ENCODE measurements around the gene WDR35. TPM values are rescaled to one million over a fixed set of nuclear protein-coding genes. Genes with fewer than 3 reads are reported as not detected.

WDR35 gene
- total and polyA plus RNA-seq, 7 donors: 0.46 to 15.5 (median 7.2) TPM

DNA sequence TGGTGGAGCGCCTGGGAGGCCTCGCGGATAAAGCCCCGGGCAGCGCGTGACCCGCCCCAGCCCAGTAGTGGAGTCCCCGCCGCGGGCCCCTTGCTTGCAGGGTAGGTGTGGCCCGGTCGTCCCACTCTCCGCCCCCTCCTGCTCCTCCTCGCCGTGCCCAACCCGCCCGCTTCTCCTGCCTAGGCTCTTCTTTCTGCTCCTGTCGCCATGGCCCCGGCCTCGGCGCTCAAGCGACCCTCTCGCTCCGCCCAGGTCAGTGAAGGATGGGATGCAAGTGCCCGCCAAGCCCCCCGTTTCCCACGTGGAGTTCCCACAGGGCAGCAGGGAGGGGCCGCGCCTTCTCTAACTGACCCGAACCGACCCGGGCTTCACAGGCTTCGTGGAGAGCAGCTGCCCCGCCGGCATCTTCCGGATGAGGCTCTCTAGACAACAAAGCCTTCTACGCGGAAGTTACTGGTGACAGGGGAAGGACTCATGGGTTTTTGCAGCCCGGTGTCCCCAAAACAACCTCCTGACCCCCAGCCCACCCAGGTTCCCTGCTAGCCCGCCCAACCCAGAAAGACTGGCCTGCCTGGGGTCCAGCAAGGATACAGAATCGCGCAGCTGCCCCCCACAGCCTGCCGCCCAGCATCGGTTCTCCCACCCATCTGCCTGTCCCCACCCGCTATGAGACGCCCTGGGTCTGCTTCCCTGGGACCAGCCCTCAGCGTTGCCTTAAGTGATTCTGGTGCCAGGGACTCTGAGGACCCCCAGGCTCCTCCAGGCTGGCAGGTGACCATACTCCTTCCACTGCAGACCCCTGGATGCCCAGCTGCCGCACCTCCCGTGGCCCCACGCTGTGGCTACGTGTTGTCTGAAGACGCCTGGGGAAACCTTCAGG lies 121.0 kb downstream of the WDR35 start:
- TF ChIP-seq POLR2A (IDR thresholded peaks at IDR 0.05) (no peak), EP300 (IDR thresholded peaks at IDR 0.05) (no peak), POLR2AphosphoS5 (IDR thresholded peaks at IDR 0.05) (no peak)
- TF ChIP-seq, protein P1, sequence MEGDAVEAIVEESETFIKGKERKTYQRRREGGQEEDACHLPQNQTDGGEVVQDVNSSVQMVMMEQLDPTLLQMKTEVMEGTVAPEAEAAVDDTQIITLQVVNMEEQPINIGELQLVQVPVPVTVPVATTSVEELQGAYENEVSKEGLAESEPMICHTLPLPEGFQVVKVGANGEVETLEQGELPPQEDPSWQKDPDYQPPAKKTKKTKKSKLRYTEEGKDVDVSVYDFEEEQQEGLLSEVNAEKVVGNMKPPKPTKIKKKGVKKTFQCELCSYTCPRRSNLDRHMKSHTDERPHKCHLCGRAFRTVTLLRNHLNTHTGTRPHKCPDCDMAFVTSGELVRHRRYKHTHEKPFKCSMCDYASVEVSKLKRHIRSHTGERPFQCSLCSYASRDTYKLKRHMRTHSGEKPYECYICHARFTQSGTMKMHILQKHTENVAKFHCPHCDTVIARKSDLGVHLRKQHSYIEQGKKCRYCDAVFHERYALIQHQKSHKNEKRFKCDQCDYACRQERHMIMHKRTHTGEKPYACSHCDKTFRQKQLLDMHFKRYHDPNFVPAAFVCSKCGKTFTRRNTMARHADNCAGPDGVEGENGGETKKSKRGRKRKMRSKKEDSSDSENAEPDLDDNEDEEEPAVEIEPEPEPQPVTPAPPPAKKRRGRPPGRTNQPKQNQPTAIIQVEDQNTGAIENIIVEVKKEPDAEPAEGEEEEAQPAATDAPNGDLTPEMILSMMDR (IDR thresholded peaks at IDR 0.05): no peak
- intact Hi-C loops (cut with DNase I): loop anchor here (10.0 kb wide), 1 partner anchor 894 kb away; no protein-coding TSS in a partner anchor
- no peaks in the 10 kb centered on the region for H3K9me3 ChIP-seq
- H3K36me3 ChIP-seq: no peaks in the 10 kb centered on the region
- 19 to 20% methylated on average over 52 of the region's 52 CpGs for WGBS, 2 donors
- peaks cover 0 to 17% (median 8%) of the 10 kb centered on the region in 3 donors for H3K27me3 ChIP-seq
- no peak overlapping the region for H3K27ac ChIP-seq
- peak overlapping the region; percentile 12 to 49 (median 44) for H3K4me3 ChIP-seq
- peaks cover 0 to 10% (median 9%) of the 10 kb centered on the region in 4 donors for H3K4me1 ChIP-seq
- peak; percentile 78 for DNase-seq

DNA sequence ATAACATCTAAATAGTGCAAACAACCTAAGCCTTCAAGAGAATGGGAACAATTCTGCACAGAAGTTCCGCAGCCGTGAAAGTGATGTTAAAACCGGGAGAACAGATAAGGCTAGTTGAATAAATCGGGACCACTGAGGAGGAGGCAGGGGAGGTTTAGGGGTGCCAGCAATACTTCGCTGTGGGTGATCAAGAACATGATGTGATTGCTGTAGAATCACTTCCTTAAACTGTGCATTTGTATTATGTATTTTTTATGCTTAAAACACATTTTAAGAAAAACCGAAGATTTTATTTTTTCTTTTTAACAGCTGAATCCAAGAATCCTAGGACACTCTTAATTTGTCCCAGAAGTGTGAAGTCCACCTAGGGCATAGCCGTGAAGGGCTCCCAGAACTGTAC lies 121.7 kb downstream of the WDR35 start:
- no peaks in the 10 kb centered on the region for H3K9me3 ChIP-seq
- no peaks in the 10 kb centered on the region for H3K36me3 ChIP-seq
- intact Hi-C loops (cut with DNase I): loop anchor here (10.0 kb wide), 1 partner anchor 893 kb away; no protein-coding TSS in a partner anchor
- peaks cover 0 to 17% (median 8%) of the 10 kb centered on the region in 3 donors for H3K27me3 ChIP-seq
- TF ChIP-seq EP300 (IDR thresholded peaks at IDR 0.05) (no peak), POLR2AphosphoS5 (IDR thresholded peaks at IDR 0.05) (no peak), POLR2A (IDR thresholded peaks at IDR 0.05) (no peak)
- TF ChIP-seq, protein P1 (IDR thresholded peaks at IDR 0.05): no peak
- 68 to 69% methylated on average over 7 of the region's 7 CpGs for WGBS, 2 donors
- peaks cover 0 to 18% (median 15%) of the 10 kb centered on the region in 4 donors for H3K4me1 ChIP-seq
- no peak overlapping the region for H3K27ac ChIP-seq
- no peak for DNase-seq
- peak overlapping the region in 3 of 4 donors; percentile 40 to 49 (median 49) for H3K4me3 ChIP-seq

DNA sequence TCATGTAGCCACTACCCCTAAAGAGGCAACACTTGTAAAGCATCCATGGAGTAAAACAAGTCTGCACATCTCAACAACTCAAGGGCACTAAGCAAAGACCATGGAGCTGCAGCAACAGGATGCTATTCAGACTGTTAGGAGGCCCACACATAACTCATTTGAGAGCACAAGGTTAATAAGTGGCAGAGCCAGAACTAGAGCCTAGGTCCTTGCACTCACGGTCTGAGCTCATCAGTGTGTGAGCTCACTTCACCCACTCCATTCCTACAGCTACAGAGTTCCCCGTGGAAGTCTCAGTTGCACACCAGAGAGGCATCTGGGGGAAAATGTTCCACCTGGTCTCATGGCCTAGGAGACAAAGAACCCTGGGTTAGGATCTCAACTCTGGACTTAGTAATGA lies 123.1 kb downstream of the WDR35 start:
- WGBS, 2 donors: 94 to 98% methylated on average over 2 of the region's 2 CpGs
- no peaks in the 10 kb centered on the region for H3K9me3 ChIP-seq
- peaks cover 0 to 17% (median 8%) of the 10 kb centered on the region in 3 donors for H3K27me3 ChIP-seq
- H3K4me3 ChIP-seq: no peak overlapping the region
- intact Hi-C loops (cut with DNase I): loop anchor here (10.0 kb wide), 1 partner anchor 892 kb away; no protein-coding TSS in a partner anchor
- H3K4me1 ChIP-seq: peaks cover 0 to 24% (median 17%) of the 10 kb centered on the region in 4 donors
- no peak for DNase-seq
- no peak overlapping the region for H3K27ac ChIP-seq
- H3K36me3 ChIP-seq: no peaks in the 10 kb centered on the region
- TF ChIP-seq, protein P1 (IDR thresholded peaks at IDR 0.05): no peak
- no peak for TF ChIP-seq EP300 (IDR thresholded peaks at IDR 0.05)
- TF ChIP-seq POLR2A (IDR thresholded peaks at IDR 0.05): no peak
- TF ChIP-seq POLR2AphosphoS5 (IDR thresholded peaks at IDR 0.05): no peak

DNA sequence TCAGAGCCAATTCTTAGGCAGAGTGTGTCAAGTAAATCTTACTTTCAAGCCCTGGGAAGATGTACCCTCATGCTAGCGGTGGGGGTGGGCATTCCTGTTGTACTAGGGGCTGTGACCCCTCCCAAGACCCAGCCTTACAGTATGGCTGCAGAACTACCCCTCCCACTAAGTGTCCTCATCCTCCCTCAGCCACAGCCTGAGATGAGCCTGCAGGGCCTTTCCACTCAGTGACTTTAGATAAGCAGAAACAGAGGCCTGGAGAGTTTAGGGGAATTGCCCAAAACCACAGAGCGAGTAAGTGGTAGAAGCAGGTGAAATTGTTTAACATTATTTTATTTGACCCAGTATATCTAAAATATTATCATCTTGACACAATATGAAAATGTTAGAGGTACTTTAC lies 124.8 kb downstream of the WDR35 start:
- H3K36me3 ChIP-seq: no peaks in the 10 kb centered on the region
- WGBS, 2 donors: 80 to 81% methylated on average over 2 of the region's 2 CpGs
- H3K27me3 ChIP-seq: peaks cover 0 to 17% (median 8%) of the 10 kb centered on the region in 3 donors
- intact Hi-C loops (cut with DNase I): loop anchor here (10.0 kb wide), 1 partner anchor 890 kb away; no protein-coding TSS in a partner anchor
- no peak for DNase-seq
- no peaks in the 10 kb centered on the region for H3K9me3 ChIP-seq
- no peak overlapping the region for H3K4me3 ChIP-seq
- no peak overlapping the region for H3K27ac ChIP-seq
- TF ChIP-seq POLR2A (IDR thresholded peaks at IDR 0.05) (no peak), EP300 (IDR thresholded peaks at IDR 0.05) (no peak), POLR2AphosphoS5 (IDR thresholded peaks at IDR 0.05) (no peak)
- TF ChIP-seq, protein P1 (IDR thresholded peaks at IDR 0.05): no peak
- H3K4me1 ChIP-seq: peaks cover 0 to 30% (median 17%) of the 10 kb centered on the region in 4 donors

Data from sigmoid colon (tissue), 7 donors.